DLD1 (cell line): ENCODE results near the gene OR51B5.
"Not testable (repeated sequence)": the region's sequence is repeated elsewhere in the genome, so short reads cannot be mapped to it uniquely, and the experiment has no call there.

Source experiments
- in situ Hi-C: cut with HindIII; loops from 2 replicates; pipeline ENCODE4 v1.10.0; 2017; ENCODE audit warnings: low sequenced_read_pairs

The OR51B5 gene

GRCh38 chr11:5336331-5336730, 7.0 kb downstream of the OR51B5 start:
- in situ Hi-C loops, result no loop called here

DNA sequence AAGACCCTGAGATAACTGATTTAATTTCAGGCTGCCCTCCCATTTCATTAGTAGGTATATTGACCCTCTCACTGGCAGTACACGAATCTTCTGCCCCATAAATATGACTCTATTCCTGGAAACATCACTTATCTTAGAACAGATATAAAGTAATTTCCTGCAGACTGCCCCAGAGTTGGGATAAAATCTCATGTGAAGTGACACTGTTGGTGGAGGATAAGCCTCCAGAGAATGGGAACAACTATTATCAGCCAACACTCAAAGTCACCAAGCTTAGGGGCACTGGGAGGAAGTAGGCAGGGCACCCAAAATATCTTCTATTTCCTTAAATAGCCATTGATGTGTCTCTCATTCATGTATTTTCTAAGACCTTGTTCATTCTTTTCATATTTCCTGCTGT, 8.2 kb downstream of the OR51B5 start:
- in situ Hi-C loops, result no loop called here

GRCh38 chr11:5324197-5324596, 19.1 kb downstream of the OR51B5 start, which contains the start of gene OR51B2:
OR51B2 (minus strand) TSS chr11:5324297; CDS start chr11:5324297, 0 bp downstream.
- in situ Hi-C loops, result no loop called here

DNA sequence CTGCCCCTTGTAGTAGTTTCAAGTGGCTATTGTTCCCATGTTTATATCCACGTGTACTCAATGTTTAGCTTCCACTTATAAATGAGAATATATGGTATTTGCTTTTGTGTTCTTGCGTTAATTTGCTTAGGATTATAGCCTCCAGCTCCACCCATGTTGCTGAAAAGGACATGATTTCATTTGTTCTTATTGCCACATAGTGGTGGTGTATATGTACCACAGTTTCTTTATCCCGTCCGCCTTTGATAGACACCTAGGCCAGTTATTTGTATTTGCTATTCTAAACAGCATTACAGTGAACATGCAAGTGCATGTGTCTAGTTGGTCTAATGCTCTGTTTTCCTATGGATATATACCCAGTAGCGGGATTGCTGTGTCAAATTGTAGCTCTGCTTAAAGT, 26.0 kb downstream of the OR51B5 start:
- in situ Hi-C loops, result no loop called here

- in situ Hi-C loops, result not testable (repeated sequence)
Observed at GRCh38 chr11:5313326-5314023, 29.8 kb downstream of the OR51B5 start.

- in situ Hi-C loops, result no loop called here
Observed at GRCh38 chr11:5310423-5310822, 32.9 kb downstream of the OR51B5 start.

DNA sequence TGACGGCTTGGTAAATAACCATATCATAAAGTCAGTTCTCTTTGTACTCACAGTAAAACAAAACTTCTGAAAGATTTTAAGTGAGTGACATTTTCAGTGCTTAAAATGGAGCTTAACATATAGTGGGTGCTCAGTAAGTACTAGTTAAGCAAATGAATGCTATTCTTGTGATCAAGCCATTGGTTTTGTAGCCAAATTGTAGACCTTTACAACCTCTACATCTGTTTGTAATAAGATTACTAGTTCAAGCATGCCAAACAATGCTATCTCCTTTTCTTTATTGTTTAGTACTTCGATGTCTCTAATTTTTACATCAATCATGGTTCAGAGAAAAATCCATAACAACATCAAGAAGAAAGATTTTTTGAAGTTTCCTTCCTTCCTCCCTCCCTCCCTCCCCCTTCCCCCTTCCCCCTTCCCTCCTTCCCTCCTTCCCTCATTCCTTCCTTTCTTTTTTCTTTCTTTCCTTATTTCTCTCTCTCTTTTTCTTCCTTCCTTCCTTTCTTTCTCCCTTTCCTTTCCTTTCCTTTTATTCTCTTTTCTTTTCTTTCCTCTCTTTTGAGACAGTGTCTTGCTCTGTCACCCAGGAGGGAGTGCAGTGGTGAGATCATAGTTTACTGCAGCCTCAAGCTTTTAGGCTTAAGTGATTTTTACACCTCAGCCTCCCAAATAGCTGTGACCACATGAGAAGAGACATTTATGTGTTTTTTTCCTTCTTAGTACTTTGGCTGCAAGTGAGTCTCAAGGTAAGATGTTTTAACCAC, 35.9 kb downstream of the OR51B5 start:
- in situ Hi-C loops, result no loop called here

GRCh38 chr11:5304046-5304445, 39.3 kb downstream of the OR51B5 start:
- in situ Hi-C loops, result no loop called here

DNA sequence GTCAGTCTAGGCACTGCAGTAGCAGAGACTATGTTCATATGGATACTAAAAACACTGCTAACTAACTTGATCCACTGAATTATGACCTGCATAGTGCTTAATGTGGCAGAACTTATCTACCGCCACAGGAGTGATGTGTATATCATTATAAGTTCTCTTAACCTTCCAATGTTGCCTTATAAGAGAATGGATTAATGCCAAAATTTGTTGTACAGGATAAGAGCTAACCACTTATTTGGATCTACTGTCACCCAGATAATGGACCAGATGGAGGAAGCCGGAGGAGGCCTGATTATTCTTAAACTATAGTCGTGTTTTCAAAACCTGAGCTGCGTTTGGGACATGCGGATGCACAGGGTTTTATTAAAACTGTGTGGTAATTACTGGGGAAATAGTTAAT, 39.7 kb downstream of the OR51B5 start:
- in situ Hi-C loops, result no loop called here

- in situ Hi-C loops, result no loop called here
Observed at GRCh38 chr11:5301846-5302245, 41.5 kb downstream of the OR51B5 start, which contains the start of gene OR51B4. OR51B4 (minus strand) TSS chr11:5301946; CDS start chr11:5301946, 0 bp downstream.

DNA sequence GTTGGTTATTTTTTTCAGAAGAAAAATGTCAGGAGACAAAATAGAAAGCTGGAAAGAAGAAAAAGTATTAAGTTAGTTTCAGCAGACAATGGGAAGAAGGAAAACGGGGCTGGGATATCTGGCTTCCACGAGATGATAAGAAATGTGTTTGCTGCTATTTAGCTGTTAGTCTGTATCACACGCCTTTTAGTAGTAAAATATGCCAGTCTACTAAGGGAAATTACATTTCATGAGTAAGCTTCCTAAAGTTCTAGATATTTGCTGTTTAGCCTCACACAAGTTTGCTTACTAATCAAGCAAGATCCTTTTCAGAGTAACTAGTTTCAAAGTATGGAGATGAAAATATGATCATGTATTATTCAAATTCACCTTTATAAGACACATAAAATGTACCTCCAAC, 43.1 kb downstream of the OR51B5 start:
- in situ Hi-C loops, result no loop called here

DNA sequence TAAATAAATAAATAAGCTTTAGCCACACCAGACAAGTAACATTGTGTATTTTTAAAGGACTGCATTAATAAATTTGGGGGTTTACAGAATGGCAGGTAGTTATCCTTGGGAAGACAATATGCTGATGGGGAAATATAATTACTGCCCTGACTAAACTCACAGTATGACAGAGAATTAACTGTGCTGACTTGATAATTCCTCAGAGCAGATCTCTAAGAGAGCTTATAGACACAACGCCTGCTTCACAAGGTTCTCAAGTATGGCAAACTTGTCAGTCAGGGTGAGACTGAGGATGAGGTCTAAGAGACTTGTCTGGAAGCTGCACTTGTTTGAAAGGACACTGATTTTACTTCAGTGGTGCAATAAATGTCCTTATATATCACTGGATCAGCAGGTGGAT, 44.9 kb downstream of the OR51B5 start:
- in situ Hi-C loops, result no loop called here

- in situ Hi-C loops, result no loop called here
Observed at GRCh38 chr11:5297721-5298323, 45.5 kb downstream of the OR51B5 start.

GRCh38 chr11:5294342-5294995, 48.9 kb downstream of the OR51B5 start:
- in situ Hi-C loops, result not testable (repeated sequence)

DNA sequence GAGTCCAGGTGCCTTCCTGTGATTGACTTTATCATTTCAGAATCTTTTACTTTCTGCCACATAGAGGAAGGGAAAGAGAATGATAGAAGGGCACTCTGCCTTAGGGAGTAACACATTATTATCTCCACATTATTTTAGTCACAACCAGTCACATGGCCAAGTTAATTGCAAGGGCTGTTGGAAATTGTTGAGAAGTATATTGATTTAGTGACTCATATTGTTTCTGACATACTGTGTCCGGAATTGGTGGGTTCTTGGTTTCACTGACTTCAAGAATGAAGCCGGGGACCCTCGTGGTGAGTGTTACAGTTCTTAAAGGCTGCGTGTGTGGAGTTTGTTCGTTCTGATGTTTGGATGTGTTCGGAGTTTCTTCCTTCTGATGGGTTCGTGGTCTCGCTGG, 50.3 kb downstream of the OR51B5 start:
- in situ Hi-C loops, result no loop called here
